ENCODE measurements around the gene ZGLP1.

DNA sequence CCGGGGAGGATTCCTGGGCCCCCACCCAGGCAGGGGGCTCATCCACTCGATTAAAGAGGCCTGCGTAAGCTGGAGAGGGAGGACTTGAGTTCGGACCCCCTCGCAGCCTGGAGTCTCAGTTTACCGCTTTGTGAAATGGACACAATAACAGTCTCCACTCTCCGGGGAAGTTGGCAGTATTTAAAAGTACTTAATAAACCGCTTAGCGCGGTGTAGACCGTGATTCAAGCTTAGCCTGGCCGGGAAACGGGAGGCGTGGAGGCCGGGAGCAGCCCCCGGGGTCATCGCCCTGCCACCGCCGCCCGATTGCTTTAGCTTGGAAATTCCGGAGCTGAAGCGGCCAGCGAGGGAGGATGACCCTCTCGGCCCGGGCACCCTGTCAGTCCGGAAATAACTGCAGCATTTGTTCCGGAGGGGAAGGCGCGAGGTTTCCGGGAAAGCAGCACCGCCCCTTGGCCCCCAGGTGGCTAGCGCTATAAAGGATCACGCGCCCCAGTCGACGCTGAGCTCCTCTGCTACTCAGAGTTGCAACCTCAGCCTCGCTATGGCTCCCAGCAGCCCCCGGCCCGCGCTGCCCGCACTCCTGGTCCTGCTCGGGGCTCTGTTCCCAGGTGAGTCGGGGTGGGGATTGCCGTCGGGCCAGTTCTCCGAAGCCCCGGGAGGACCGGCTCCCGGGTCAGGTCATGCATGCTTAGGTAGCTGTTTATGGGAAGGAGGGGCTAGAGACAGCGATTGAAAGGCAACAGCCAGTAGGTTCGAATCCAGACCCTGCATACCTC lies 38.8 kb downstream of the ZGLP1 start, which contains the start of gene ICAM1:
- TF ChIP-seq, protein P1, sequence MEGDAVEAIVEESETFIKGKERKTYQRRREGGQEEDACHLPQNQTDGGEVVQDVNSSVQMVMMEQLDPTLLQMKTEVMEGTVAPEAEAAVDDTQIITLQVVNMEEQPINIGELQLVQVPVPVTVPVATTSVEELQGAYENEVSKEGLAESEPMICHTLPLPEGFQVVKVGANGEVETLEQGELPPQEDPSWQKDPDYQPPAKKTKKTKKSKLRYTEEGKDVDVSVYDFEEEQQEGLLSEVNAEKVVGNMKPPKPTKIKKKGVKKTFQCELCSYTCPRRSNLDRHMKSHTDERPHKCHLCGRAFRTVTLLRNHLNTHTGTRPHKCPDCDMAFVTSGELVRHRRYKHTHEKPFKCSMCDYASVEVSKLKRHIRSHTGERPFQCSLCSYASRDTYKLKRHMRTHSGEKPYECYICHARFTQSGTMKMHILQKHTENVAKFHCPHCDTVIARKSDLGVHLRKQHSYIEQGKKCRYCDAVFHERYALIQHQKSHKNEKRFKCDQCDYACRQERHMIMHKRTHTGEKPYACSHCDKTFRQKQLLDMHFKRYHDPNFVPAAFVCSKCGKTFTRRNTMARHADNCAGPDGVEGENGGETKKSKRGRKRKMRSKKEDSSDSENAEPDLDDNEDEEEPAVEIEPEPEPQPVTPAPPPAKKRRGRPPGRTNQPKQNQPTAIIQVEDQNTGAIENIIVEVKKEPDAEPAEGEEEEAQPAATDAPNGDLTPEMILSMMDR (conservative IDR thresholded peaks at IDR 0.05; ENCODE audit: low read depth, low read length) = no peak
- no peak for TF ChIP-seq EZH2 (IDR thresholded peaks at IDR 0.05; ENCODE audit: low read length, unreplicated experiment)

Data from PC-3 (cell line).